SU-DHL-6 (cell line): ENCODE measurements around the gene ELAVL1.

Source experiments
- H2AFZ ChIP-seq: fragments of 200-600 bp; sonication (generic); 2 replicates; pipeline ENCODE4 v1.6.1; 2014; ENCODE audit warnings: low read depth, mild to moderate bottlenecking, moderate library complexity, mixed read lengths, antibody characterized with exemption, low read length; ENCODE audit not compliant: severe bottlenecking
- H3F3A ChIP-seq: fragments of 200-600 bp; shearing (Covaris generic); 2 replicates; pipeline ENCODE4 v1.6.0; 2016; ENCODE audit warnings: antibody characterized with exemption, mild to moderate bottlenecking; ENCODE audit not compliant: insufficient read depth
- H3K27ac ChIP-seq: fragments of 200-600 bp; sonication (generic); 2 replicates; pipeline ENCODE4 v1.5.1; 2016; ENCODE audit warnings: low read depth, mild to moderate bottlenecking, low read length, moderate library complexity, mixed read lengths
- H3K27me3 ChIP-seq: fragments of 200-600 bp; sonication (generic), shearing (Covaris generic); 2 replicates; pipeline ENCODE4 v1.6.0; 2014; ENCODE audit warnings: mild to moderate bottlenecking, low read length
- H3K36me3 ChIP-seq: fragments of 200-600 bp; sonication (generic); 2 replicates; pipeline ENCODE4 v1.6.1; 2014; ENCODE audit warnings: mild to moderate bottlenecking, low read length, mixed read lengths
- H3K4me2 ChIP-seq: fragments of 300-600, 200-600 bp; shearing (Covaris generic), sonication (generic); 2 replicates; pipeline ENCODE4 v1.6.0; 2014; ENCODE audit warnings: low read length, low read depth, mild to moderate bottlenecking; ENCODE audit not compliant: poor library complexity, severe bottlenecking
- H3K4me3 ChIP-seq: fragments of 200-600 bp; sonication (generic); 2 replicates; pipeline ENCODE4 v1.5.1; 2014; ENCODE audit warnings: antibody characterized with exemption, low read length, mild to moderate bottlenecking, mixed read lengths; ENCODE audit not compliant: insufficient read depth, poor library complexity, severe bottlenecking
- H3K79me2 ChIP-seq: fragments of 200-600 bp; sonication (generic); 2 replicates; pipeline ENCODE4 v1.6.1; 2014; ENCODE audit warnings: mild to moderate bottlenecking, low read length, moderate library complexity; ENCODE audit not compliant: insufficient read depth
- H3K9ac ChIP-seq: fragments of 200-600 bp; sonication (generic); 2 replicates; pipeline ENCODE4 v1.7.0; 2014; ENCODE audit warnings: mild to moderate bottlenecking, low read length
- H3K9me2 ChIP-seq: fragments of 200-600 bp; sonication (generic); replicated peaks from 2 replicates; pipeline ENCODE4 v1.6.1; 2014; ENCODE audit warnings: low read length; ENCODE audit not compliant: insufficient read depth
- H3K9me3 ChIP-seq: fragments of 200-600 bp; sonication (generic); 2 replicates; pipeline ENCODE4 v1.6.1; 2014; ENCODE audit warnings: low read length, mixed read lengths; ENCODE audit not compliant: insufficient read depth
- H4K20me1 ChIP-seq: fragments of 200-600 bp; sonication (generic); 2 replicates; pipeline ENCODE4 v1.6.1; 2014; ENCODE audit warnings: low read depth, mild to moderate bottlenecking, antibody characterized with exemption, low read length, moderate library complexity, mixed read lengths
- EZH2phosphoT487 ChIP-seq: fragments of 200-600 bp; sonication (generic), shearing (Covaris generic); conservative IDR thresholded peaks from 2 replicates; pipeline ENCODE4 v1.6.1; 2018; ENCODE audit warnings: mild to moderate bottlenecking, antibody characterized with exemption, low read length, moderate library complexity, mixed read lengths
- TF ChIP-seq, protein P1 (sequence below): fragments of 200-600 bp; sonication (generic); IDR thresholded peaks from one replicate; pipeline ENCODE4 v1.5.1; 2017; ENCODE audit warnings: antibody characterized with exemption, mild to moderate bottlenecking, low read length, moderate library complexity; ENCODE audit not compliant: insufficient read depth, poor library complexity, severe bottlenecking

The ELAVL1 gene

DNA sequence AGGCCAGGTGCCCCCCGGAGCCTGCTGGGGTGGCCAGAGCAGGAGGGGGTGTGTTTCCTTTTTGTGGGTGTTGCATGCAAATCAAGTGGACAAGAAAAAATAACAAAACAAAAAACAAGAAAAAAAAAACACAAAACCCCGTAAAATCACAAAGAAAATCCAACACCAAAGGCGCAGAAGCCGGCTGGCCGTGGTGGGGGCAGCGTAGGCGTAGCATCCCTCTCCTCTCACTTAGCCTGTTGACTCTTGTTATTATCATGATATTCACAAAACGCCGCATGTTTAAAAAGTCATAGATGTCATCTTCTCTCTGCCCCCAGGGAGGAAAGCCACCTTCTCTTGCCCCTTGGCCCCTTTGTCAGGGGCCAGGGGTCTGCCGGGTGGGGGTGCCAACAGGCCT lies 91.8 kb downstream of the ELAVL1 start:
- H3K9ac ChIP-seq: no peak overlapping the region
- H4K20me1 ChIP-seq: no peaks in the 10 kb centered on the region
- H3K4me2 ChIP-seq: no peak overlapping the region
- no peaks in the 10 kb centered on the region for H3K27me3 ChIP-seq
- no peak overlapping the region for H3K4me3 ChIP-seq
- H3F3A ChIP-seq: 0 out of 2 replicates have a peak, but pooled peaks cover 3% of the 10 kb centered on the region
- H2AFZ ChIP-seq: no peak overlapping the region
- H3K9me2 ChIP-seq: no peaks in the 10 kb centered on the region
- H3K27ac ChIP-seq: no peak overlapping the region
- no peak for TF ChIP-seq EZH2phosphoT487
- TF ChIP-seq, protein P1, sequence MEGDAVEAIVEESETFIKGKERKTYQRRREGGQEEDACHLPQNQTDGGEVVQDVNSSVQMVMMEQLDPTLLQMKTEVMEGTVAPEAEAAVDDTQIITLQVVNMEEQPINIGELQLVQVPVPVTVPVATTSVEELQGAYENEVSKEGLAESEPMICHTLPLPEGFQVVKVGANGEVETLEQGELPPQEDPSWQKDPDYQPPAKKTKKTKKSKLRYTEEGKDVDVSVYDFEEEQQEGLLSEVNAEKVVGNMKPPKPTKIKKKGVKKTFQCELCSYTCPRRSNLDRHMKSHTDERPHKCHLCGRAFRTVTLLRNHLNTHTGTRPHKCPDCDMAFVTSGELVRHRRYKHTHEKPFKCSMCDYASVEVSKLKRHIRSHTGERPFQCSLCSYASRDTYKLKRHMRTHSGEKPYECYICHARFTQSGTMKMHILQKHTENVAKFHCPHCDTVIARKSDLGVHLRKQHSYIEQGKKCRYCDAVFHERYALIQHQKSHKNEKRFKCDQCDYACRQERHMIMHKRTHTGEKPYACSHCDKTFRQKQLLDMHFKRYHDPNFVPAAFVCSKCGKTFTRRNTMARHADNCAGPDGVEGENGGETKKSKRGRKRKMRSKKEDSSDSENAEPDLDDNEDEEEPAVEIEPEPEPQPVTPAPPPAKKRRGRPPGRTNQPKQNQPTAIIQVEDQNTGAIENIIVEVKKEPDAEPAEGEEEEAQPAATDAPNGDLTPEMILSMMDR: no peak
- no peaks in the 10 kb centered on the region for H3K9me3 ChIP-seq
- H3K79me2 ChIP-seq: no peaks in the 10 kb centered on the region; the same call in 1 of the 2 replicates
- H3K36me3 ChIP-seq: no peaks in the 10 kb centered on the region

DNA sequence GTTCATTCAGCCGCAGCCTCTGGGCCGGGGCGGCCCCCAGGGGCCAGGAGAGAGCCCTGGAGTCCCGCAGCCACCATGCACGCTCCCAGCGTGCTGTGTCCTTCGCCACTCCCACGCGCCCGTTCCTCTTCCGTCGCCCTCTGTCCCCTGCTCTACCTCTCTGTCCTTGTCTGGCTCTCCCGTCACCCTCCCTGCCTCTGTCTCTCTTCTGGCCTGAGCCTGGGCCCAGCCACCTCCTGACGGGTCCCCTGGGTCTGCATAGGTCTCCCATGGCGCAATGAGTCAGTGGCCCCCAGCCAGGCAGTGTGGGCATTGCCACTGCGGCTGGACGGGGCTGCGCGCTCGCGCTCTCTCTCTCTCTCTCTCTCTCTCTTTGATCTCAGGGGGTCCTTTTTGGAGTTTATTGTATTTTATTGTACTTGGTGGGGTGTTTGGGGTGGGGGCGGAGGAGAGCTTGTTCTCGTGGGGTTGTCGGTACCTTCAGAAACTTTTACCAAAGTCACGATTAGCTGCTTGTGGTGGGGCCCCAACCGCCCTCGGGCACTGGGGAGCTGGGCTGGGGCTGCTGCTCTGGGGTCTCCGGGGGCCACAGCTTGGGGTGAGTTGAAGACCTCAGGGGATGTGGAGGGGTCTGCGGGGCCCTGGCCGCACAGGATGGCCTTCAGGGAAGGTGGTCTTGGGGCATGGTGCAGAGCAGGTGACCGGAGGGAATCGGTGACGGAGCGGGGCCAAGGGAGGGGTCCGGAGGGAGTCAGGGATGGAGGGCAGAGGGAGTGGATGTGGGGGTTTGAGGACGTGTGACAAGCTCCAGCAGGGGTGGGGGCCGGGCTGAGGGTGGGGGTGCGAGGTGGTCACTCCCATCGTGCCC lies 92.5 kb downstream of the ELAVL1 start:
- Histone ChIP-seq H3K9ac (no peak overlapping the region), H3F3A (0 out of 2 replicates have a peak, but pooled peaks cover 3% of the 10 kb centered on the region), H4K20me1 (no peaks in the 10 kb centered on the region), H3K36me3 (no peaks in the 10 kb centered on the region), H2AFZ (no peak overlapping the region), H3K27me3 (no peaks in the 10 kb centered on the region), H3K27ac (no peak overlapping the region), H3K9me2 (no peaks in the 10 kb centered on the region), H3K4me3 (no peak overlapping the region), H3K9me3 (no peaks in the 10 kb centered on the region), H3K79me2 (peaks cover 4% of the 10 kb centered on the region; the same call in 1 of the 2 replicates), H3K4me2 (no peak overlapping the region)
- TF ChIP-seq EZH2phosphoT487: no peak
- TF ChIP-seq, protein P1: no peak

DNA sequence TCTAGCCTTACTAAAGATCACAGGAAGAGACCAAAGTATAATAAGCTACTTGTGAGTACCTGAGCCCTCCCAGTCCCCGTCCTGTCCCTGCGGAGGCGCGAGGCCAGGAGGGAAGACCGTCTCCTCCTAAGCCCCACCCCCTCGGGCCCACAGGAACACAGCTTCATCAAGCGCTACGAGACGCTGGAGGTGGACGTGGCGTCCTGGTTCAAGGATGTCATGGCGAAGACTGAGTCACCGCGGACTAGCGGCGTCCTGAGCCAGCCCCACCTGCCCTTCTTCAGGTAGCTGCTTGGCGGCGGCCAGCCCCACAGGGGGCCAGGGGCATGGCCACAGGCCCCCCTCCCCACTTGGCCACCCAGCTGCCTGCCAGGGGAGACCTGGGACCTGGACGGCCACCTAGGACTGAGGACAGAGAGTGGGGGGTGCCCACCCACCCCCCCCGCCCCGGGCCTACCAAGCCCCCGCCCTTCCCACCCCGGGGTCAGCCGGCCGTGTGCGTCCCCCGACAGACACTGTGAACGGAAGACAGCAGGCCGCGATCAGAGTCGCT lies 93.2 kb downstream of the ELAVL1 start:
- no peak overlapping the region for H3K4me2 ChIP-seq
- H3K79me2 ChIP-seq: peaks cover 4% of the 10 kb centered on the region; the same call in 1 of the 2 replicates
- no peaks in the 10 kb centered on the region for H3K9me3 ChIP-seq
- H4K20me1 ChIP-seq: no peaks in the 10 kb centered on the region
- no peak overlapping the region for H2AFZ ChIP-seq
- TF ChIP-seq EZH2phosphoT487: no peak
- TF ChIP-seq, protein P1: no peak
- no peak overlapping the region for H3K4me3 ChIP-seq
- H3F3A ChIP-seq: 0 out of 2 replicates have a peak, but pooled peaks cover 3% of the 10 kb centered on the region
- H3K9me2 ChIP-seq: no peaks in the 10 kb centered on the region
- H3K27ac ChIP-seq: no peak overlapping the region
- H3K36me3 ChIP-seq: no peaks in the 10 kb centered on the region
- no peaks in the 10 kb centered on the region for H3K27me3 ChIP-seq
- H3K9ac ChIP-seq: no peak overlapping the region
